Hepatocyte (in vitro differentiated cells): Measurements from ENCODE around the gene SEZ6L2.

ENCODE experiments used
- CTCF ChIP-seq: fragments of 200-600 bp; sonication (generic); IDR thresholded peaks from 2 replicates; pipeline ENCODE4 v1.5.1; 2016; ENCODE audit warnings: antibody characterized with exemption, mild to moderate bottlenecking; ENCODE audit not compliant: poor library complexity
- EZH2 ChIP-seq: fragments of 200-600 bp; sonication (generic); IDR thresholded peaks from 2 replicates; pipeline ENCODE4 v1.6.1; 2016; ENCODE audit warnings: antibody characterized with exemption, mild to moderate bottlenecking, borderline replicate concordance
- EZH2phosphoT487 ChIP-seq: fragments of 200-600 bp; sonication (generic); IDR thresholded peaks from one replicate; pipeline ENCODE4 v1.6.1; 2018; ENCODE audit warnings: antibody characterized with exemption, mild to moderate bottlenecking, low read depth, moderate library complexity; ENCODE audit not compliant: unreplicated experiment, severe bottlenecking

GRCh38 chr16:29841631-29842030 is 57.7 kb downstream of the SEZ6L2 start:
- no peak for TF ChIP-seq EZH2phosphoT487
- TF ChIP-seq CTCF: no peak
- no peak for TF ChIP-seq EZH2
